ENCODE results near the gene TRIAP1.

GRCh38 chr12:120404271-120404670 lies 41.9 kb downstream of the TRIAP1 start:
- TF ChIP-seq CTCF (IDR thresholded peaks at IDR 0.05) (no peak), POLR2A (IDR thresholded peaks at IDR 0.05) (no peak)
